Erythroblast (primary cell): ENCODE data around the gene SEPTIN5.

ENCODE experiments used
- GATA1 ChIP-seq: IDR thresholded peaks from 2 replicates; pipeline ENCODE4 v1.6.1; 2011; ENCODE audit warnings: low read depth, mild to moderate bottlenecking, control low read depth, low read length, moderate library complexity
- POLR2A ChIP-seq: IDR thresholded peaks from 2 replicates; pipeline ENCODE4 v1.6.1; 2011; ENCODE audit warnings: mild to moderate bottlenecking, low read length

GRCh38 chr22:19760951-19761724 lies 46.8 kb downstream of the SEPTIN5 start:
- TF ChIP-seq POLR2A (no peak), GATA1 (no peak)
